Karpas-422 (cell line): ENCODE data around the gene OPCML. TPM values are rescaled to one million over a fixed set of nuclear protein-coding genes. Genes with fewer than 3 reads are reported as not detected.

Source experiments
- DNase-seq: peaks from one replicate; pipeline ENCODE4 v3.0.0-alpha.2; 2015
- H2AFZ ChIP-seq: fragments of 200-600 bp; sonication (generic); 2 replicates; pipeline ENCODE4 v1.6.1; 2014; ENCODE audit warnings: antibody characterized with exemption, low read length, mixed read lengths
- H3K27ac ChIP-seq: fragments of 200-600 bp; sonication (generic); 2 replicates; pipeline ENCODE4 v1.5.1; 2014; ENCODE audit warnings: mild to moderate bottlenecking, low read length, moderate library complexity
- H3K27me3 ChIP-seq: fragments of 200-600 bp; sonication (generic); 2 replicates; pipeline ENCODE4 v1.6.1; 2014; ENCODE audit warnings: low read length, mixed read lengths
- H3K36me3 ChIP-seq: fragments of 200-600 bp; sonication (generic); 2 replicates; pipeline ENCODE4 v1.6.1; 2014; ENCODE audit warnings: low read length, mixed read lengths; ENCODE audit not compliant: insufficient read depth
- H3K4me1 ChIP-seq: fragments of 200-600 bp; sonication (generic); 2 replicates; pipeline ENCODE4 v1.6.1; 2014; ENCODE audit warnings: mild to moderate bottlenecking, low read length, mixed read lengths
- H3K4me2 ChIP-seq: fragments of 200-600 bp; sonication (generic); 2 replicates; pipeline ENCODE4 v1.6.1; 2014; ENCODE audit warnings: low read length, low read depth, mild to moderate bottlenecking; ENCODE audit not compliant: poor library complexity, severe bottlenecking
- H3K4me3 ChIP-seq: fragments of 200-600 bp; sonication (generic); 2 replicates; pipeline ENCODE4 v1.5.1; 2014; ENCODE audit warnings: mild to moderate bottlenecking, antibody characterized with exemption, low read length, mixed read lengths
- H3K79me2 ChIP-seq: fragments of 200-600 bp; sonication (generic); 2 replicates; pipeline ENCODE4 v1.6.1; 2014; ENCODE audit warnings: mild to moderate bottlenecking, low read length, mixed read lengths
- H3K9ac ChIP-seq: fragments of 200-600 bp; sonication (generic); 2 replicates; pipeline ENCODE4 v1.6.0; 2014; ENCODE audit warnings: low read length
- H3K9me2 ChIP-seq: fragments of 200-600 bp; sonication (generic), shearing (Covaris generic); replicated peaks from 2 replicates; pipeline ENCODE4 v1.6.0; 2014; ENCODE audit warnings: mild to moderate bottlenecking, low read length, moderate library complexity; ENCODE audit not compliant: insufficient read depth
- H3K9me3 ChIP-seq: fragments of 300-700, 200-600 bp; sonication (generic); 2 replicates; pipeline ENCODE4 v1.6.1; 2014; ENCODE audit warnings: low read length, mixed read lengths
- H4K20me1 ChIP-seq: fragments of 200-600 bp; sonication (generic); 2 replicates; pipeline ENCODE4 v1.6.1; 2014; ENCODE audit warnings: mild to moderate bottlenecking, antibody characterized with exemption, low read length, low read depth; ENCODE audit not compliant: insufficient read depth
- total RNA-seq: library from RNA; depleted of rRNA; stranded (reverse); fragments of >200 nt; shearing (Covaris generic); gene quantifications from 2 replicates; pipeline ENCODE4 v1.2.3, GENCODE V29; 2014; ENCODE audit warnings: low replicate concordance

OPCML gene
- total RNA-seq, 1 experiment from 2014 or later = not detected

DNA sequence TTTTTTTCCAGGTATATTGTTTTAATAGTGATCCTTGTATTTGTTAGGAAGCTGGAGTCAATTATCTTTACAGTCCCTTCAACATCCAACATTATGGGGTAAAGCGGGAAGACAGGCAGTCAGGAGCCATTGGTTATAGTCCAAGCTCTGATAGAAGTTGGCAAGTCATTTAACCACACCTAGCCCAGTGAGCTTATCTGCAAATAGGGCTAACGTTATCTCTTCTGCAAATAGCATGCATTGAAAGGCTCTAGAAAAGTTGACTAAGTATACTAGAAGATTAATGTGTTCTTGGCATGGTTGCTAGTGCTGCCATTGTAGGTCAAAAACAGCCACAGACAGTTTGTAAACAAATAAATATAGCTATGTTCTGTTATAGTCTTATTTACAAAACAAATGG lies 520.7 kb downstream of the OPCML start:
- Histone ChIP-seq H4K20me1 (no peaks in the 10 kb centered on the region), H3K4me2 (no peak overlapping the region), H3K9me2 (no peaks in the 10 kb centered on the region), H3K4me1 (no peaks in the 10 kb centered on the region), H3K79me2 (no peaks in the 10 kb centered on the region), H3K36me3 (no peaks in the 10 kb centered on the region), H3K27ac (no peak overlapping the region), H3K9ac (no peak overlapping the region), H3K9me3 (no peaks in the 10 kb centered on the region), H2AFZ (no peak overlapping the region), H3K4me3 (no peak overlapping the region), H3K27me3 (no peaks in the 10 kb centered on the region)
- DNase-seq = no peak

DNA sequence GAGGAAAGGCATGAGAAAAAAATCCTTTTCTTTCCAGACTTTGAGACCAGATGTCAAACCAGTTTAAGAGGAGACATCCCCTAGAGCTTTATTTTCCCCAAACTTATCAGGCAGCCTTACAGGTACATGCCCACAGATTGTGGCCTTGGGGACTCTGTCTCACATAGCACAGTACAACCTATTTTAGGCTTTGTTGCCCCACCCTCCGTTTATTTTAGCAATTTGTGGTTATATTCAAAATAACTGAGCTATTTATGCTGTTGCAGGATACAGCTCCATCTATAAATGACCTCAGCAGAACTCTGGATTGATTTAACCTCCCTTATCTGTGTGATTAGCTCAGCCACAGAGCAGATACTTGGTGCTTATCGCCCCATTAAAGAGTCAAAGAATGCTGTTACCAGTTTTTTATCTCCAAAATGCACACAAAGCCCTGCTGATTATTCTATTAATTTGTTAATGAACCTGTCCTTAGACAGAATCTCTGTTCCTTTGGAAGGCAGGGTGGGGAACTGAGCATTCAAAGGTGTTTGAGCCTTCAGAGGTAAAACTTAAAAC lies 525.2 kb downstream of the OPCML start:
- H3K27ac ChIP-seq = no peak overlapping the region
- H3K9me3 ChIP-seq = no peaks in the 10 kb centered on the region
- no peaks in the 10 kb centered on the region for H4K20me1 ChIP-seq
- no peaks in the 10 kb centered on the region for H3K79me2 ChIP-seq
- no peaks in the 10 kb centered on the region for H3K27me3 ChIP-seq
- no peak overlapping the region for H3K4me3 ChIP-seq
- H3K4me2 ChIP-seq = no peak overlapping the region
- no peak overlapping the region for H3K9ac ChIP-seq
- no peaks in the 10 kb centered on the region for H3K9me2 ChIP-seq
- H3K4me1 ChIP-seq = no peaks in the 10 kb centered on the region
- no peak for DNase-seq
- H2AFZ ChIP-seq = no peak overlapping the region
- H3K36me3 ChIP-seq = no peaks in the 10 kb centered on the region

DNA sequence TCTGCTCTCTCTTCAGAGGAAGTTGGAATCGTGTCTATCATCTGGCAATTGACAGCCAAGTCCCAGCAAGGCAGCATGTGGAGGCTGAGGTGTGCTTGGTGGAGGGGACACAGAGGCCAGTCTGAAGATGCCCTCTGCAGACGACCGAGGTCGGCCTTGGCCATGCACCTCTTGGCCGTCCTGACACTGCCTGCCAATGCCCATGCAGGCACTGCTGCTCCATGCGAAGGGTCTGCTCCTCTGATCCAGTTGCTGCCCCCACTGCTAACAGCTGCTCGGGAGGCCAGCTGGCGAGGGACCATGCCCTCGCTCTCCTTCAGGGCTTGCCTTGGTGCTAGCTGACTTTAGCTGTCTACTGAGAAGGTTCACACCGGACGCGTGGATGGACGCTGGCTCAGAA lies 527.9 kb downstream of the OPCML start:
- Histone ChIP-seq H3K36me3 (no peaks in the 10 kb centered on the region), H3K27ac (no peak overlapping the region), H3K27me3 (no peaks in the 10 kb centered on the region), H4K20me1 (no peaks in the 10 kb centered on the region), H3K4me2 (no peak overlapping the region), H3K79me2 (no peaks in the 10 kb centered on the region), H2AFZ (no peak overlapping the region), H3K9me3 (no peaks in the 10 kb centered on the region), H3K9me2 (no peaks in the 10 kb centered on the region), H3K9ac (no peak overlapping the region), H3K4me1 (no peaks in the 10 kb centered on the region), H3K4me3 (no peak overlapping the region)
- DNase-seq = no peak

DNA sequence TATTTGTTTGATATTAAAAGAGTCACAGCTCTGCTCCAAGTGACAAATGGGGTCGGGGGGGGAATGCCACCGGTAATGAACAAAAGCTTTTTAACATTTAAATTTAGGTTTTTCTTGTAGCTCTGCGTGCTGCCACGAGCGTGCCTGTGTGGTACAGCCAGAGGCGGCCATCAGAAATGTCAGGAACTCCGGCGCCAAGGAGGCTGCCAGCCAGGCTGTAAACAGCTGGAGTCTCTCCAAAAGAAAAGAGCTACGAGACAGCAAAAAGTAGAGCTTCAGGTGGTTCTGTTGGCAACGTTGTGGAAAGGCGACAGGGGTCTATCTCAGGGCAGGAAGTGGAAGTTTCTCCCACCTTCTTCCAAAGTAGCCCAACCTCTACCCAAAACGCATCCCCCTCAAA lies 532.8 kb downstream of the OPCML start:
- Histone ChIP-seq H3K9me3 (no peaks in the 10 kb centered on the region), H3K4me3 (no peak overlapping the region), H3K9me2 (no peaks in the 10 kb centered on the region), H3K4me1 (no peaks in the 10 kb centered on the region), H3K79me2 (no peaks in the 10 kb centered on the region), H3K4me2 (no peak overlapping the region), H4K20me1 (no peaks in the 10 kb centered on the region), H2AFZ (no peak overlapping the region), H3K9ac (no peak overlapping the region), H3K36me3 (no peaks in the 10 kb centered on the region), H3K27ac (no peak overlapping the region), H3K27me3 (no peaks in the 10 kb centered on the region)
- DNase-seq = no peak

DNA sequence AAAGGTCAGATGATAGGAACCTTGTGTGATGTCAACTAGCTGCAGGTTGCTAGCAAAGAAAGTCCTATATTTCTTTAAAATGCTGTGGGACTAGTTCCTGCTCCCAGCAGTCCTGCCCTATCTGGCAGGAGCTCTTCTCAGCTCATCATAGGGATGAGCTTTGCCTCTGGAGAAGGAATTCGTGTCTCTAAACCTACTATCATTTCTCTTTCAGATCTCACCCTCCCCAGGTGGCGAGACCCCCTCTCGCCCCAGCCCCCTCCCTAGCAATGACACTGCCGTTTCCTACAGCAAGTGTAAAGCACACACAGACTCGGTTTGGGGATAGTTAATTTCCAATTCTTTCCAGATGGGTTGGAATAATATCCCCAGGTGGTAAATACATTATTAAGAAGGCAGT lies 533.3 kb downstream of the OPCML start:
- H3K79me2 ChIP-seq = no peaks in the 10 kb centered on the region
- no peak for DNase-seq
- H3K4me2 ChIP-seq = no peak overlapping the region
- no peaks in the 10 kb centered on the region for H4K20me1 ChIP-seq
- H3K9ac ChIP-seq = no peak overlapping the region
- no peaks in the 10 kb centered on the region for H3K4me1 ChIP-seq
- H2AFZ ChIP-seq = no peak overlapping the region
- H3K9me2 ChIP-seq = no peaks in the 10 kb centered on the region
- no peaks in the 10 kb centered on the region for H3K9me3 ChIP-seq
- H3K27me3 ChIP-seq = no peaks in the 10 kb centered on the region
- no peaks in the 10 kb centered on the region for H3K36me3 ChIP-seq
- H3K27ac ChIP-seq = no peak overlapping the region
- H3K4me3 ChIP-seq = no peak overlapping the region

DNA sequence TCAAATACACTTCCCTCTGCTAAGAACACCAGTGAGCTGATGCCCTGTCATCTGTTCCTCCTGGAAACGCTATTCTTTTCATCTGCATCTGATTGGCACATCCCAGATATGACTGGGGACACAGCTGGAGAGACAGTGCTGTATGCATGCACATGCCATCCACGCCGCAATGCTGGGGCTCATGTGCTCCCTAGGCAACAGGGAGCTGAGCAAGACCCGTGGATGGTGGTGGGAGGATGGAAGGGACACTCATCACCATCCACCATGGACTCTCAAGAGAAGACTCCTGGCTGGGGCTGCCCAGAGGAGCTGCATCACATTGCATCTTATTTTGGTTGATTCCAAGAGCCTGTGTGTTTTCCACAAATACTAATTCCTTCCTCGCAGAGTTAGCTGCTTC lies 534.9 kb downstream of the OPCML start:
- no peak for DNase-seq
- Histone ChIP-seq H3K36me3 (no peaks in the 10 kb centered on the region), H3K9me3 (no peaks in the 10 kb centered on the region), H3K27ac (no peak overlapping the region), H3K9me2 (no peaks in the 10 kb centered on the region), H3K9ac (no peak overlapping the region), H3K4me3 (no peak overlapping the region), H3K79me2 (no peaks in the 10 kb centered on the region), H3K4me2 (no peak overlapping the region), H4K20me1 (no peaks in the 10 kb centered on the region), H3K4me1 (no peaks in the 10 kb centered on the region), H3K27me3 (no peaks in the 10 kb centered on the region), H2AFZ (no peak overlapping the region)

DNA sequence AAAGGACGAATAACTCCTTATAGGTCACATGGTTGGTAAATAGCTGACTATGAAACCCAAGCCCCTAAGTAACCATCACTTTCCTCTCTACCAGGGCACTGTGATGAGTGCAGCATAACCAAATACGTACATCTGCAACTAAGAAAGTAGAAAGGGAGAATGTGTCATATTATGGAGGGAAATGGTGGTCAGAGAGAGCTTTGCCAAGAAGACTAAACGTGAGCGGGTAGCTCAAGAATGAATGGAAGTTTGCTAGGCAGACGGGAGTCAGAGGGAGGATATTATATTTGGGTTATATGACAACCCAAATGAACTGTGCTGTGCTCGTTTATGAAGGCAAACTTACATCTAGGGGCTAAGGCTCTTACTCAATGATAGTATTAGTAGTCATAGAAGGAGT lies 537.3 kb downstream of the OPCML start:
- no peak for DNase-seq
- no peaks in the 10 kb centered on the region for H3K27me3 ChIP-seq

DNA sequence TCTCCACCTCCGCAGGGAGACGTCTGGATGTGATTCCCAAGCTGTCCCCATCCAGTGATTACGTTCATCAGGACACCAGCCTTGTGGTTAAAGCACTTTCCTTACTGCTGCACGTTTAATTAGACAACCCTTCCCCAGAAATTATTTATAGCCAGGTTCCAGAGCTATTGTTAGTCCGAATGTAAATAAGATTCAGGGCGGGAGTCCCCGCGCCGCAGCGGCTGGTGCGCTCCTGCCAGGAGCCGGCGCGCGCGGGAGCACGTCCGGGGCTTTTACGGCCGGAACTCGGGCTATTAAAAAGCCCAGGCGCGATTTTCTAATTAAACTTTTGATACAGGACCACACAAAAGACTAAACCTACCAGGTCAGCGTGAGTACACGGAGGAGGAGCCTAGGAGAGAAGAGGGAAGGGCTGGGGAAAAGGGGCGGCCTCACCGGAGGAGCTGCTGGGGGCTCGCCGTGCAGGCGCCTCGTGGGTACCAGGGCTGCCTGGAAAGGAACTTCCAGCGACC lies 538.3 kb downstream of the OPCML start:
- H4K20me1 ChIP-seq = no peaks in the 10 kb centered on the region
- no peak overlapping the region for H2AFZ ChIP-seq
- no peaks in the 10 kb centered on the region for H3K36me3 ChIP-seq
- H3K9me3 ChIP-seq = no peaks in the 10 kb centered on the region
- no peak overlapping the region for H3K9ac ChIP-seq
- H3K79me2 ChIP-seq = no peaks in the 10 kb centered on the region
- H3K27me3 ChIP-seq = no peaks in the 10 kb centered on the region
- DNase-seq = no peak
- no peaks in the 10 kb centered on the region for H3K9me2 ChIP-seq
- H3K4me2 ChIP-seq = no peak overlapping the region
- no peak overlapping the region for H3K27ac ChIP-seq
- H3K4me3 ChIP-seq = no peak overlapping the region
- no peaks in the 10 kb centered on the region for H3K4me1 ChIP-seq

More for the DNA sequence above, 537.3 kb downstream of the OPCML start:
- no peaks in the 10 kb centered on the region for H3K9me2 ChIP-seq
- H3K4me2 ChIP-seq = no peak overlapping the region
- H3K36me3 ChIP-seq = no peaks in the 10 kb centered on the region
- no peaks in the 10 kb centered on the region for H3K4me1 ChIP-seq
- H3K79me2 ChIP-seq = no peaks in the 10 kb centered on the region
- H3K9ac ChIP-seq = no peak overlapping the region
- no peak overlapping the region for H3K27ac ChIP-seq
- no peaks in the 10 kb centered on the region for H4K20me1 ChIP-seq
- H2AFZ ChIP-seq = no peak overlapping the region
- no peak overlapping the region for H3K4me3 ChIP-seq
- H3K9me3 ChIP-seq = no peaks in the 10 kb centered on the region
